A673 (cell line): Measurements from ENCODE around the gene MTARC1.

ENCODE experiments used
- CTCF ChIP-seq: fragments of 300-800, 200-600 bp; sonication (generic); conservative IDR thresholded peaks from 2 replicates; pipeline ENCODE4 v1.5.1; 2017; ENCODE audit warnings: low read depth, mild to moderate bottlenecking, antibody characterized with exemption, low read length, moderate library complexity, mixed read lengths
- EZH2 ChIP-seq: fragments of 200-600 bp; sonication (generic); IDR thresholded peaks from 2 replicates; pipeline ENCODE4 v1.6.1; 2017; ENCODE audit warnings: borderline replicate concordance, low read depth, mild to moderate bottlenecking, mixed read lengths, antibody characterized with exemption, low read length; ENCODE audit not compliant: poor library complexity, severe bottlenecking

- no peak for TF ChIP-seq EZH2
- no peak for TF ChIP-seq CTCF
Observed at GRCh38 chr1:220800262-220800661, 13.5 kb downstream of the MTARC1 start.
